GM21786 (cell line): ENCODE measurements around the gene FAM107A.
A peak's percentile ranks its signal among the peaks of the same experiment; 100 is the strongest.
"Not testable (repeated sequence)": the region's sequence is repeated elsewhere in the genome, so short reads cannot be mapped to it uniquely, and the experiment has no call there.

Experiments used
- ATAC-seq: cut with Tn5 transposase; IDR thresholded peaks from one replicate; pipeline ENCODE4 v1.9.1; 2021; ENCODE audit not compliant: unreplicated experiment

The FAM107A gene

GRCh38 chr3:58537412-58538301 is 39.5 kb downstream of the FAM107A start:
- ATAC-seq: no peak

- no peak for ATAC-seq
Observed at GRCh38 chr3:58536501-58537411, 40.4 kb downstream of the FAM107A start, which contains the start of gene ACOX2. ACOX2 (minus strand) TSS chr3:58537190; CDS start chr3:58535106, 2,084 bp downstream.

GRCh38 chr3:58535531-58536500 is 41.4 kb downstream of the FAM107A start:
- no peak for ATAC-seq

GRCh38 chr3:58534592-58535494 is 42.3 kb downstream of the FAM107A start:
- ATAC-seq: no peak

- peak; percentile 89 for ATAC-seq
Observed at GRCh38 chr3:58532794-58533220, 44.4 kb downstream of the FAM107A start.

GRCh38 chr3:58531956-58532355 is 45.2 kb downstream of the FAM107A start:
- no peak for ATAC-seq

- ATAC-seq: no peak
Observed at GRCh38 chr3:58531555-58531954, 45.6 kb downstream of the FAM107A start.

- ATAC-seq: no peak
Observed at GRCh38 chr3:58530354-58530865, 46.8 kb downstream of the FAM107A start.

- ATAC-seq: no peak
Observed at GRCh38 chr3:58529516-58530353, 47.5 kb downstream of the FAM107A start.

- ATAC-seq: no peak
Observed at GRCh38 chr3:58528629-58529028, 48.6 kb downstream of the FAM107A start.

GRCh38 chr3:58527440-58527839 is 49.8 kb downstream of the FAM107A start:
- ATAC-seq: not testable (repeated sequence)

- no peak for ATAC-seq
Observed at GRCh38 chr3:58526515-58526957, 50.7 kb downstream of the FAM107A start.

GRCh38 chr3:58524326-58524888 is 52.8 kb downstream of the FAM107A start:
- ATAC-seq: no peak

GRCh38 chr3:58522759-58523425 is 54.3 kb downstream of the FAM107A start:
- no peak for ATAC-seq

- ATAC-seq: no peak
Observed at GRCh38 chr3:58521917-58522631, 55.1 kb downstream of the FAM107A start.

- no peak for ATAC-seq
Observed at GRCh38 chr3:58521336-58521670, 55.9 kb downstream of the FAM107A start.
